NCI-H2227 (cell line): Measurements from ENCODE around the gene PKIB.
"Not testable (repeated sequence)": the region's sequence is repeated elsewhere in the genome, so short reads cannot be mapped to it uniquely, and the experiment has no call there.

Experiments used
- DNase-seq: peaks from one replicate; lab custom pipeline; 2025; ENCODE audit not compliant: unreplicated experiment; lab: John Stamatoyannopoulos, UW

The PKIB gene

DNA sequence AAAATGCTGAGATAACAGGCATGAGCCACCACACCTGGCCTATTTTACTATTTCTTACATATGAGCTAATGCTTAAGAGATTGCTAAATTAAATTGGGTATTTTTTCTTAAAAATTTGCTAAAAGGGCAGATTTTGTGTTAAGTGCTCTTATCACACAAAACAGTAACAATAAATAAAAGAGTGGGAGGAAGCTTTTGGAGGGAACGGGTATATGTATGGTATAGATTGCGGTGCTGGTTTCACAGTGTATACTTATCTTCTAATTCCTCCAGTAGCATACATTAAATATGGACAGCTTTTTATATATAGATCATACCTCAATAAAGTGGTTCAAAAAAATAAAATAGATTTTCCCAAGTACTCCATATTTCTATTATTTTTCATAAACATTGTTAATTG lies 129.9 kb downstream of the PKIB start:
- DNase-seq: no peak

GRCh38 chr6:122740936-122741335 lies 130.7 kb downstream of the PKIB start:
- DNase-seq: no peak

DNA sequence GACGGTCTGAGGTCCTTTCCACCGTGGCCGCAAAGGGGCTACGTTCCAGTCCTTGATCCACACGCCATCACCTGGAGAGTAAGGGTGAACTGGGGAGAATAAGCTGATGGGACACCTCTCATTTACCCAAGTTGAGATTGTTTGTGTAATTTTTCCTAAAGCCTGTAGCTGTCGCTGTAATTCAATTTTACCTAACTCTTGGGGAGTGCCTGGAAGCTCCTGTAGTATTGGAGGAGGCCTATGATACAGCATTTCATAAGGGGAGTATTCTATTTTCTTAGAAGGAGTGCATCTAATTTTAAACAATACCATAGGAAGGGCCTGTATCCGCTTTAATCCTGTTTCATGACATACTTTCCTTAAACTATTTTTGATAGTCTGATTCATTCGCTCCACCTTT lies 134.0 kb downstream of the PKIB start:
- peak; percentile 16 for DNase-seq

DNA sequence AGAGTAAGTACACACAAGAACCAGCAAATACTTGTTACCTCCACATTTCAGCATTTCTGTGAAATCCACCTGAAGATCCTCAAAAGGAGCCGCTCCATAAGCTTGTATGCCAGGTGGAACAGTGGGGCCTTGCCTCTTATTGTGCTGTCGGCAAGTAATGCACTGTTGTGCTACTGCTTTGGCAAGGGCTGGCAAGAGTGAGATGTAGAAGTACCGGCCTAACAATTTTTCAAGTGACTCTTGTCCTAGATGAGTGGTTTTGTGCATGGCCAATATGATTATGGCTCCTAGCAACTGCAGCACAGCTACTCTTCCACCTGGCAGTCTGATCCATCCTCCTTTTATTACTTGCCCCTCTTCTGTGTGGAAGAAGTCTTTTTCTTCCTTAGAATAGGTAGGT lies 134.7 kb downstream of the PKIB start:
- DNase-seq: not testable (repeated sequence)

- DNase-seq: no peak
Observed at GRCh38 chr6:122746688-122747087, 136.5 kb downstream of the PKIB start.

DNA sequence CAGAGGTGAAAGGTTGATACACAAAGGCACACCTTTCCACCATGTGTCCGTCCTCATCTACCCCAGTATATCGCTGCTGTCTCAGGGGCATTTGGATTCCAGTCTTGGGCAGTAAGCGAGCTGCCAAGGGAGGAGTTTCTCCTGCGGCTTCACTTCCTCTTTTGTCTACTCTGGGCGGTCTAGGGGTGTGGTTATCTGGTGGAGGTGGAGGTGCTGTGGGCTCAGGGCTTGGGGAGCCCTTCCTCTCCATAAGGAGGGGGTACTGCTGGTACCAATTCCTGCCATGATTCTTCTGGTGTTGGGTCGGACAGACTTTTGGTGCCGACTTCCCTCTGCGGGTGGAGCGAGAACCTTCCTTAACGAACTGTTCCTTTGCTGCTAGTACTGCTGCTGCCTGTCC lies 137.4 kb downstream of the PKIB start:
- no peak for DNase-seq

DNA sequence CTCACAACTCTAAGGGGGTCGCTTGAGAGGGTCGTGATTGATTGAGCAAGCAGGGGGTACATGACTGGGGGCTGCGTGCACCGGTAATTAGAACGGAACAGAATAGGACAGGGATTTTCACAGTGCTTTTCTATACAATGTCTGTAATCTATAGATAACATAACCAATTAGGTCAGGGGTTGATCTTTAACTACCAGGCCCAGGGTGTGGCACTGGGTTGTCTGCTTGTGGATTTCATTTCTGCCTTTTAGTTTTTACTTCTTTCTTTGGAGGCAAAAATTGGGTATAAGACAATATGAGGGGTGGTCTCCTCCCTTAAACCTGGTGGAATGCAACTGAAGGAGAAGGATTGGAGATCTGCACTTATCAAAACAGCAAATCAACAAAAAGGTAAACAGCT lies 138.7 kb downstream of the PKIB start:
- DNase-seq: not testable (repeated sequence)

GRCh38 chr6:122749451-122750050 lies 139.3 kb downstream of the PKIB start:
- DNase-seq: no peak

DNA sequence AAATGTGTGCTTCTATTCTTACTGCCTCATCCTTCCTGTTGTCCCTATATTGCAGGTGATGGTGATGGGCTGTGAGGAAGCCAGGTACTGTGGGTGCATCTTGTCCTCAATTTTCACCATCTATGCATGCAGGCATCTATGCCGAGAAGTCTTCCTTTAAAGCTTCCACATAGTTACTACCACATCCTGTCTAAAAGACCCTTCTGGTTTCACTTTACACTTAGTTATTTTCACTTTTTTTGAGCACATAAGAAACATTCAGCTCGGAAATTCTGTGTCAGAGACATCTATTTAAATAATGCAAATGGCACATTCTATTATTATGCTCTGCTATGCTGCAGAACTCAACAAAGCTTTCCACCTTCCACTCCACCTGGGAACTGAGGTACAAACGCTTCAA lies 141.1 kb downstream of the PKIB start:
- DNase-seq: no peak

DNA sequence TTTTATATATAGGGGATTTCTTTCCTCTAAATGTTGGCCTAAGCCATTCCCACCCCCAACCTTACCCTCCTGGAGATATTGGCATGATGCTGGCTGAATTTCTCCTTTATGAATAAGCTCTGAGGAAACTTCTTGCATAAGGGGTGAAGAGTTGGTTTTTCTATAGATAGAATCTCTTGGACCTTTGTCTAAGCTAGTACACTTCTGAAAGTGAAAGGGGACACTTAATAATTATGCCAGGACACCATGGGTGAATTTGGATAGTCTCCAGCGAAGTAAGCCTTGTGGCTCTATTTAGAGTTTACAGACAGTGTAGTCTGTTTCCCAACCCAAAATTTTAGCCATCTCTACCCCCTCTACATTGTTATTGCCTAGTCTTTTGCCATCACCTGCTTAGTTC lies 142.3 kb downstream of the PKIB start:
- DNase-seq: no peak

GRCh38 chr6:122753000-122753687 lies 142.9 kb downstream of the PKIB start:
- no peak for DNase-seq

GRCh38 chr6:122753688-122754056 lies 143.5 kb downstream of the PKIB start:
- DNase-seq: no peak

DNA sequence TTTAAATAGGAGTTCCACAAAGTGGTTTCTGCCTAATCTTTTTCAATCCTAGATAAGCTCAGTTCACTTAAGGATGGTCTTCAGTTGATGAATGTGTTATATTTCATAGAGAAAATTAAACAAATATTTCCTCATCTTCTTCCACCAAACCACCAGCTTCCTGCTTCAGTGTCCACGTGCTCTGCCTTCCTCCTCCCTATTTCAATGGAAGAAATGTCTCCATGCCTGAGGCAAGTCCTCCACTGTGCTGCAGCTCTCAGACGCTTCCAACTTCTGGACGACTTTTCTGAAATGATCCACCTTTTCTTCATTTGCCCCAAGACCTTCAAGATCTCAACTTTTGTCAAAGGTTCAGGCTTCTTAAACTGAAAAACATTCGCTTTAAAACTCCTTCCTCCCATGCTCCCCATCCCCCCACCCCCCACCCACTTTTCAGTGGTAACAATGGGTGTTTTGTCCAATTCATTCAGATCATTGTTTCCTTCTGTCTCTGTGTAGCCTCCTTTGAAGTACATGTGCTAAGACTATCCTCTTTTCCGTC lies 144.1 kb downstream of the PKIB start:
- no peak for DNase-seq

GRCh38 chr6:122755901-122756300 lies 145.7 kb downstream of the PKIB start:
- DNase-seq: peak; percentile 36

- no peak for DNase-seq
Observed at GRCh38 chr6:122758927-122759334, 148.7 kb downstream of the PKIB start.

DNA sequence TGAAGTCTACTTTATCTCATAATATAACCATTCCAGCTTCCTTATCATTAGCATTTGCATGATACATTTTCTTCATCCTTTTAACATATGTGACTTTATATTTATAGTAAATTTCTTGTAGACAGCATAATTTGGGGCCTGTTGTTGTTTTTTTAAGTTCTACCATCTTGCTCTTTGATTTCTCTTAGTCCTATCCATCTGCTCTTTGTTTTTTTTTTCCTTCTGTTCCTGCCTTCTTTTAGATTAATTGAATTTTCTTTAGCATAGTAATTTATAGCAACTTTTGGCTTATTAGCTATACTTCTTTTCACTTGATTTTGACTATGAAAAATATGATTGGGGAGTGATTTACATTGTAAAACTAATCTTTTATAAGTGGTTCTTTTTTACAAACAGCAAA lies 150.1 kb downstream of the PKIB start:
- no peak for DNase-seq

- DNase-seq: no peak
Observed at GRCh38 chr6:122766256-122766655, 156.1 kb downstream of the PKIB start.

DNA sequence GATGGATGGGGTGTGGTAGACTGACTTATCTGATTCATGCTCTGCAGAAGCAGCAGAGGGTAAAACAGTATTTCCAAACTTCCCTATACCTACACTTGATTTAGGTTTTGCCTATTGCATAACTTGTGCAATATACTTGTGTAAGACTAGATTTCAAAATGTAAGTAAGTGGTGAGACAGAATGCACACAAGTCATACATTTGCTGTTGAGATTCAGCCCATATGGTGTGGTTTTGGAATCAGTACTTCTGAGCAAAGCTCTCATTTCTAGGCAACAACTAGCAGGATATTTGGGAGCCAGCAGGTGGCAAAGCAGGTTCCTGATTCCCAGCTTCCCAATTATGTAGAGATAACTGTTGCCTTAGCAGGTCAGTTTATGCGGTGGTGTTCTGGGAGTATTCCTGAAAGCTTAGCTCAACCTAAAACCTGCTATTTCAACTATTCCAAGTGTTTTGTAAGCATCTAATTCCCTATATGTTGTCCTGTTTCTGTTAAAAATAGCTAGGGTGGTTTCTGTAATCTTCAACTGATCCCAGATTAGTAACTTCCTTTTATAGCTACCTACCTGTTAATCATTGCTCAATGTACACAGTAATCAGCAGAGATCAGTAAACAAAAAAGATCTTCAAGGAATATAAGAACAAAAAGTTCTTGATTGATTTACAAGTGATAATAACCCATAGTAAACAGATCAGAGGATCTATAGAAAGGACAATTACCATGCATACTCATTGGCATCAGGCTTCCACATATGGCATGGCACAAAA lies 160.8 kb downstream of the PKIB start:
- no peak for DNase-seq

GRCh38 chr6:122772724-122773415 lies 162.7 kb downstream of the PKIB start:
- no peak for DNase-seq
